Measurements from ENCODE around the gene MZT2A.
A peak's percentile ranks its signal among the peaks of the same experiment; 100 is the strongest.
"Not testable (repeated sequence)": the region's sequence is repeated elsewhere in the genome, so short reads cannot be mapped to it uniquely, and the experiment has no call there.

MZT2A gene

GRCh38 chr2:131511291-131511968 lies 19.2 kb upstream of the MZT2A start:
- H3K79me2 ChIP-seq (ENCODE audit: insufficient read depth, low read length); H3K4me3 ChIP-seq (ENCODE audit: low read length, poor library complexity, severe bottlenecking); H3K4me2 ChIP-seq (ENCODE audit: low read depth, low read length, poor library complexity, severe bottlenecking); H3F3A ChIP-seq (ENCODE audit: low read depth); H3K9ac ChIP-seq (ENCODE audit: low read depth, low read length, poor library complexity, severe bottlenecking); H3K4me1 ChIP-seq (ENCODE audit: insufficient read depth, low read length, poor library complexity, severe bottlenecking); H3K27me3 ChIP-seq (ENCODE audit: insufficient read depth, low read length, poor library complexity, severe bottlenecking); H4K20me1 ChIP-seq (ENCODE audit: insufficient read depth, low read length, poor library complexity, severe bottlenecking); H3K9me2 ChIP-seq (replicated peaks; ENCODE audit: low read depth, low read length); H3K9me3 ChIP-seq (ENCODE audit: insufficient read depth, low read depth, low read length); H2AFZ ChIP-seq (ENCODE audit: low read length): not testable (repeated sequence)
- peaks cover 31% of the 10 kb centered on the region; the same call in 1 of the 2 replicates for H3K36me3 ChIP-seq (ENCODE audit: insufficient read depth, low read length)

DNA sequence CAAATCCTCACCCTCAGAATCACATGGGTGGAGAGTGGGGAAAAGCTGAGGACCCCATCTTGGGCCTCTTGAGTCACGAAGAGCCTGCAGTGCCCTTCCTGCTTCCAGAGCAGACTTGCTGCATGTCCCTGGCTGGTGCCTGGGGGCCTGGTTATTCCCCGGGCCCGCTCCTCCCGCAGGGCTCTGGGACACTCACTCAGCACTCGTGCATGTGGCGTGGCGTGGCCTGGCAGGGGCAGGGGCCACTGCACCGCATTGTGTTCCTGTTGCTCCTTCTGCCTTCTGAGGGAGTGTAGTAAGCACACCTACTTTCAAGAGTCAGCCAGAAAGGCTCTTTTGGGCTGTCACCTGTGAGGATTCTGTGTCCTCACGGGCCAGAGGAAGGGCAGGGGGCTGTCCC lies 17.4 kb upstream of the MZT2A start:
- H3K79me2 ChIP-seq (ENCODE audit: insufficient read depth, low read length): no peaks in the 10 kb centered on the region
- no peak overlapping the region for H3K9ac ChIP-seq (ENCODE audit: low read depth, low read length, poor library complexity, severe bottlenecking)
- H3K9me2 ChIP-seq (replicated peaks; ENCODE audit: low read depth, low read length): no peaks in the 10 kb centered on the region
- H3F3A ChIP-seq (ENCODE audit: low read depth): no peaks in the 10 kb centered on the region
- H3K4me1 ChIP-seq (ENCODE audit: insufficient read depth, low read length, poor library complexity, severe bottlenecking): no peaks in the 10 kb centered on the region
- no peaks in the 10 kb centered on the region for H3K9me3 ChIP-seq (ENCODE audit: insufficient read depth, low read depth, low read length)
- no peaks in the 10 kb centered on the region for H3K27me3 ChIP-seq (ENCODE audit: insufficient read depth, low read length, poor library complexity, severe bottlenecking)
- H2AFZ ChIP-seq (ENCODE audit: low read length): no peak overlapping the region
- no peaks in the 10 kb centered on the region for H4K20me1 ChIP-seq (ENCODE audit: insufficient read depth, low read length, poor library complexity, severe bottlenecking)
- no peak overlapping the region for H3K4me2 ChIP-seq (ENCODE audit: low read depth, low read length, poor library complexity, severe bottlenecking)
- no peak for TF ChIP-seq EZH2phosphoT487 (IDR thresholded peaks at IDR 0.05; ENCODE audit: borderline replicate concordance)
- TF ChIP-seq, protein P1, sequence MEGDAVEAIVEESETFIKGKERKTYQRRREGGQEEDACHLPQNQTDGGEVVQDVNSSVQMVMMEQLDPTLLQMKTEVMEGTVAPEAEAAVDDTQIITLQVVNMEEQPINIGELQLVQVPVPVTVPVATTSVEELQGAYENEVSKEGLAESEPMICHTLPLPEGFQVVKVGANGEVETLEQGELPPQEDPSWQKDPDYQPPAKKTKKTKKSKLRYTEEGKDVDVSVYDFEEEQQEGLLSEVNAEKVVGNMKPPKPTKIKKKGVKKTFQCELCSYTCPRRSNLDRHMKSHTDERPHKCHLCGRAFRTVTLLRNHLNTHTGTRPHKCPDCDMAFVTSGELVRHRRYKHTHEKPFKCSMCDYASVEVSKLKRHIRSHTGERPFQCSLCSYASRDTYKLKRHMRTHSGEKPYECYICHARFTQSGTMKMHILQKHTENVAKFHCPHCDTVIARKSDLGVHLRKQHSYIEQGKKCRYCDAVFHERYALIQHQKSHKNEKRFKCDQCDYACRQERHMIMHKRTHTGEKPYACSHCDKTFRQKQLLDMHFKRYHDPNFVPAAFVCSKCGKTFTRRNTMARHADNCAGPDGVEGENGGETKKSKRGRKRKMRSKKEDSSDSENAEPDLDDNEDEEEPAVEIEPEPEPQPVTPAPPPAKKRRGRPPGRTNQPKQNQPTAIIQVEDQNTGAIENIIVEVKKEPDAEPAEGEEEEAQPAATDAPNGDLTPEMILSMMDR (conservative IDR thresholded peaks at IDR 0.05; ENCODE audit: low read length): no peak
- peaks cover 46% of the 10 kb centered on the region; the same call in 1 of the 2 replicates for H3K36me3 ChIP-seq (ENCODE audit: insufficient read depth, low read length)
- H3K4me3 ChIP-seq (ENCODE audit: low read length, poor library complexity, severe bottlenecking): no peak overlapping the region

- not testable (repeated sequence) for H3K79me2 ChIP-seq (ENCODE audit: insufficient read depth, low read length); H3K9me3 ChIP-seq (ENCODE audit: insufficient read depth, low read depth, low read length); H3K27me3 ChIP-seq (ENCODE audit: insufficient read depth, low read length, poor library complexity, severe bottlenecking); H3K9ac ChIP-seq (ENCODE audit: low read depth, low read length, poor library complexity, severe bottlenecking); H4K20me1 ChIP-seq (ENCODE audit: insufficient read depth, low read length, poor library complexity, severe bottlenecking); H2AFZ ChIP-seq (ENCODE audit: low read length); H3K4me2 ChIP-seq (ENCODE audit: low read depth, low read length, poor library complexity, severe bottlenecking); H3K4me1 ChIP-seq (ENCODE audit: insufficient read depth, low read length, poor library complexity, severe bottlenecking); H3F3A ChIP-seq (ENCODE audit: low read depth); H3K9me2 ChIP-seq (replicated peaks; ENCODE audit: low read depth, low read length); H3K4me3 ChIP-seq (ENCODE audit: low read length, poor library complexity, severe bottlenecking)
- H3K36me3 ChIP-seq (ENCODE audit: insufficient read depth, low read length): peaks cover 65% of the 10 kb centered on the region; the same call in 1 of the 2 replicates
Measured at GRCh38 chr2:131504082-131504750, 12.0 kb upstream of the MZT2A start.

DNA sequence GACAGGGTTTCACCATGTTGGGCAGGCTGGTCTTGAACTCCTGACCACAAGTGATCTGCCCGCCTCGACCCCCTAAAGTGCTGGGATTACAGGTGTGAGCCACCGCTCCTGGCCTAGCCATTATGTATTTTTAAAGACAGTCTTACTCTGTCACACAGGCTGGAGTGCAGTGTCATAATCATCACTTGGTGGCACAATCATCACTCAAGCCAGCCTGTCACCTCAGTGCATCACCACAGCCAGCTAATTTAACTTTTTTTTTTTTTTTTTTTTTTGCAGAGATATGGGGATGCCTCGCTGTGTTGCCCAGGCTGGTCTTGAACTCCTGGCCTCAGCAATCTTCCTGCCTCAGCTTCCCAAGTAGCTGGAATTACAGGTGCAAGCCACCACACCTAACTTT lies 11.4 kb upstream of the MZT2A start:
- H3K27me3 ChIP-seq (ENCODE audit: insufficient read depth, low read length, poor library complexity, severe bottlenecking); H4K20me1 ChIP-seq (ENCODE audit: insufficient read depth, low read length, poor library complexity, severe bottlenecking); H3K4me3 ChIP-seq (ENCODE audit: low read length, poor library complexity, severe bottlenecking); H3K9me2 ChIP-seq (replicated peaks; ENCODE audit: low read depth, low read length); H3K9me3 ChIP-seq (ENCODE audit: insufficient read depth, low read depth, low read length); H2AFZ ChIP-seq (ENCODE audit: low read length); H3K4me2 ChIP-seq (ENCODE audit: low read depth, low read length, poor library complexity, severe bottlenecking); H3K9ac ChIP-seq (ENCODE audit: low read depth, low read length, poor library complexity, severe bottlenecking); H3F3A ChIP-seq (ENCODE audit: low read depth); H3K4me1 ChIP-seq (ENCODE audit: insufficient read depth, low read length, poor library complexity, severe bottlenecking): not testable (repeated sequence)
- peaks cover 61% of the 10 kb centered on the region; the same call in 1 of the 2 replicates for H3K36me3 ChIP-seq (ENCODE audit: insufficient read depth, low read length)
- H3K79me2 ChIP-seq (ENCODE audit: insufficient read depth, low read length): peaks cover 12% of the 10 kb centered on the region; the same call in 1 of the 2 replicates

GRCh38 chr2:131498321-131498973 lies 6.2 kb upstream of the MZT2A start:
- H3K9me3 ChIP-seq (ENCODE audit: insufficient read depth, low read depth, low read length); H3K9ac ChIP-seq (ENCODE audit: low read depth, low read length, poor library complexity, severe bottlenecking); H3K4me3 ChIP-seq (ENCODE audit: low read length, poor library complexity, severe bottlenecking); H3K9me2 ChIP-seq (replicated peaks; ENCODE audit: low read depth, low read length); H3K27me3 ChIP-seq (ENCODE audit: insufficient read depth, low read length, poor library complexity, severe bottlenecking); H2AFZ ChIP-seq (ENCODE audit: low read length); H3F3A ChIP-seq (ENCODE audit: low read depth); H3K4me2 ChIP-seq (ENCODE audit: low read depth, low read length, poor library complexity, severe bottlenecking): not testable (repeated sequence)
- Histone ChIP-seq H3K4me1 (ENCODE audit: insufficient read depth, low read length, poor library complexity, severe bottlenecking) (peaks cover 19% of the 10 kb centered on the region), H4K20me1 (ENCODE audit: insufficient read depth, low read length, poor library complexity, severe bottlenecking) (peaks cover 31% of the 10 kb centered on the region), H3K79me2 (ENCODE audit: insufficient read depth, low read length) (peaks cover 61% of the 10 kb centered on the region), H3K36me3 (ENCODE audit: insufficient read depth, low read length) (peaks cover 33% of the 10 kb centered on the region; the same call in 1 of the 2 replicates)

DNA sequence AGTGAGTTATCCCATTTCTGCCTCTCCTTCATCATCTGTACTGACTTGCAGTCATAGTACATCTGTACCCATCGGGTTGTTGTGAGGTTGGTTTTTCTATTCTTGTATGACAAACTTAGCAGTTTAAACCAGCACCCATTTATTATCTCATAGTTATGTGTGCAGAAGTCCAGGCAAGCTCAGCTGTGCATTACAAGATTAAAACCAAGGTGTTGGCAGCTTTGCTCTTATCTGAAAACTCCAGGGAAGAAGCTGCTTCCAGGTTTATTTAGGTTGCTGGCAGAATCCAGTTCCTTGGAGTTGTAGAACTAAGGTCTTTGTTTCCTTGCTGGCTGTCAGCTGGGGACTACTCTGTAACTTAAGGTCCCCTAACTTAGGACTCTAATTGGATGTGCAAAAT lies 3.3 kb upstream of the MZT2A start:
- peak overlapping the region; percentile 99 for H3K4me3 ChIP-seq (ENCODE audit: low read length, poor library complexity, severe bottlenecking)
- peaks cover 17% of the 10 kb centered on the region; the same call in 1 of the 2 replicates for H3K36me3 ChIP-seq (ENCODE audit: insufficient read depth, low read length)
- H3K79me2 ChIP-seq (ENCODE audit: insufficient read depth, low read length): peaks cover 79% of the 10 kb centered on the region
- H3K9me2 ChIP-seq (replicated peaks; ENCODE audit: low read depth, low read length); H3K9me3 ChIP-seq (ENCODE audit: insufficient read depth, low read depth, low read length); H2AFZ ChIP-seq (ENCODE audit: low read length); H3F3A ChIP-seq (ENCODE audit: low read depth); H3K27me3 ChIP-seq (ENCODE audit: insufficient read depth, low read length, poor library complexity, severe bottlenecking): not testable (repeated sequence)
- H3K9ac ChIP-seq (ENCODE audit: low read depth, low read length, poor library complexity, severe bottlenecking): peak overlapping the region; percentile 99
- H3K4me2 ChIP-seq (ENCODE audit: low read depth, low read length, poor library complexity, severe bottlenecking): peak overlapping the region; percentile 96
- H4K20me1 ChIP-seq (ENCODE audit: insufficient read depth, low read length, poor library complexity, severe bottlenecking): peaks cover 32% of the 10 kb centered on the region
- H3K4me1 ChIP-seq (ENCODE audit: insufficient read depth, low read length, poor library complexity, severe bottlenecking): peaks cover 19% of the 10 kb centered on the region

Measured in Loucy (cell line).